ENCODE data around the gene TXNL1.

GRCh38 chr18:56575819-56576663, 62.4 kb downstream of the TXNL1 start:
- peak; percentile 59 to 84 (median 81) for TF ChIP-seq CTCF (IDR thresholded peaks at IDR 0.05)
- TF ChIP-seq POLR2A (IDR thresholded peaks at IDR 0.05), result no peak
